PC-9 (cell line): ENCODE measurements around the gene AKTIP. TPM values are rescaled to one million over a fixed set of nuclear protein-coding genes. Genes with fewer than 3 reads are reported as not detected.

ENCODE experiments used
- BruUV-seq: library from RNA; stranded (reverse); fragments of 400-500 nt; replicated peaks from 2 replicates; lab custom pipeline; 2021; lab: Mats Ljungman, UMichigan
- CTCF ChIA-PET: fragments of 300-600 bp; sonication (Branson Sonifier 250); formaldehyde crosslinking; loops from one replicate; lab custom pipeline; 2022; ENCODE audit warnings: antibody characterized with exemption; lab: Charles Lee
- POLR2A ChIA-PET: fragments of 300-600 bp; sonication (Branson Sonifier 250); formaldehyde crosslinking; loops from one replicate; lab custom pipeline; 2022; ENCODE audit warnings: antibody characterized with exemption; ENCODE audit not compliant: unreplicated experiment; lab: Charles Lee
- DNase-seq, 2 experiments: peaks; one replicate each; pipeline versions ENCODE4 v3.0.0 to v3.0.0-alpha.2; 2015 to 2022; ENCODE audit warnings: mixed read lengths in 1 of 2
- H2AFZ ChIP-seq: fragments of 200-600 bp; sonication (generic); 2 replicates; pipeline ENCODE4 v1.8.1; 2017; ENCODE audit warnings: antibody characterized with exemption
- H3F3A ChIP-seq: fragments of 200-600 bp; sonication (generic); 2 replicates; pipeline ENCODE4 v1.8.1; 2017; ENCODE audit warnings: antibody characterized with exemption, mild to moderate bottlenecking, low read depth; ENCODE audit not compliant: insufficient read depth
- H3K27ac ChIP-seq: fragments of 200-600 bp; sonication (generic); 2 replicates; pipeline ENCODE4 v1.6.1; 2016; ENCODE audit warnings: mixed run types
- H3K27me3 ChIP-seq: fragments of 200-600 bp; sonication (generic); 2 replicates; pipeline ENCODE4 v1.6.1; 2016; ENCODE audit warnings: low read depth, mixed run types; ENCODE audit not compliant: insufficient read depth
- H3K36me3 ChIP-seq: fragments of 200-600 bp; sonication (generic); 2 replicates; pipeline ENCODE4 v1.6.1; 2016; ENCODE audit warnings: low read depth, mixed run types
- H3K4me1 ChIP-seq: fragments of 200-600 bp; sonication (generic); replicated peaks from 2 replicates; pipeline ENCODE4 v1.6.1; 2016; ENCODE audit warnings: mixed run types; ENCODE audit not compliant: insufficient read depth
- H3K4me2 ChIP-seq: fragments of 200-600 bp; sonication (generic); 2 replicates; pipeline ENCODE4 v1.6.1; 2017; ENCODE audit warnings: mixed run types
- H3K4me3 ChIP-seq: fragments of 200-600 bp; sonication (generic); 2 replicates; pipeline ENCODE4 v1.6.1; 2016; ENCODE audit warnings: mixed run types
- H3K79me2 ChIP-seq: fragments of 200-600 bp; sonication (generic); 2 replicates; pipeline ENCODE4 v1.6.1; 2017; ENCODE audit warnings: low read depth, mixed run types
- H3K9me2 ChIP-seq: fragments of 200-600 bp; sonication (generic); 2 replicates; pipeline ENCODE4 v1.8.1; 2017; ENCODE audit warnings: mild to moderate bottlenecking; ENCODE audit not compliant: insufficient read depth
- H3K9me3 ChIP-seq: fragments of 200-600 bp; sonication (generic); 2 replicates; pipeline ENCODE4 v1.8.1; 2016; ENCODE audit warnings: low read depth; ENCODE audit not compliant: insufficient read depth
- H4K20me1 ChIP-seq: fragments of 200-600 bp; sonication (generic); 2 replicates; pipeline ENCODE4 v1.8.1; 2017; ENCODE audit not compliant: insufficient read depth
- EZH2 ChIP-seq: fragments of 200-600 bp; sonication (generic); IDR thresholded peaks from 2 replicates; pipeline ENCODE4 v1.8.0; 2017; ENCODE audit warnings: antibody characterized with exemption, low read depth
- intact Hi-C: fragments of 100-400 bp; cut with micrococcal nuclease; formaldehyde crosslinking; loops from one replicate; pipeline ENCODE4 v1.10.0; 2022; ENCODE audit not compliant: unreplicated experiment
- total RNA-seq: library from RNA; stranded (reverse); gene quantifications from 2 replicates; pipeline ENCODE4 v1.2.3, GENCODE V29; 2021
- TF ChIP-seq, protein P1 (sequence below): fragments of 200-600 bp; sonication (generic); conservative IDR thresholded peaks from 2 replicates; pipeline ENCODE4 v1.6.1; 2017; ENCODE audit warnings: mixed run types, antibody characterized with exemption, mild to moderate bottlenecking, moderate library complexity

The AKTIP gene
- total RNA-seq, 1 experiment from 2014 or later: 33.0 TPM

DNA sequence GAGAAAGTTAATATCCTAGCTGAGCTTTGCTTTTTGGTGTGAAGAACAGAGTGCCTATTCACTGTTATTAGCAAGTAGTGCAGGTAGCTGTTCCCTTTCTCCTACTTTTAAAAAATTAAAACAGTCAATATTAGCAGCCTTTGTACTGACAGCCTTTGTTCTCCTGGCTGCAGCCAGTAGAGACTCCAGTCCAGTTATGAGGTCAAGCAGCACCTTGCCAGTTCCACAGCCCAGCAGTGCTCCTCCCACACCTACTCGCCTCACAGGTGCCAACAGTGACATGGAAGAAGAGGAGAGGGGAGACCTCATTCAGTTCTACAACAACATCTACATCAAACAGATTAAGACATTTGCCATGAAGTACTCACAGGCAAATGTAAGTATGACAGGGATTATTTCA, 22.6 kb downstream of the AKTIP start:
- CTCF ChIA-PET: no interaction called here
- H3K4me1 ChIP-seq: no peaks in the 10 kb centered on the region
- POLR2A ChIA-PET: no interaction called here
- H3K9me2 ChIP-seq: no peaks in the 10 kb centered on the region
- H3K27me3 ChIP-seq: no peaks in the 10 kb centered on the region
- no peaks in the 10 kb centered on the region for H3F3A ChIP-seq
- H3K27ac ChIP-seq: no peak overlapping the region
- H2AFZ ChIP-seq: no peak overlapping the region
- H3K4me2 ChIP-seq: no peak overlapping the region
- intact Hi-C loops: no loop called here
- no peak for DNase-seq
- no peaks in the 10 kb centered on the region for H4K20me1 ChIP-seq
- TF ChIP-seq, protein P1, sequence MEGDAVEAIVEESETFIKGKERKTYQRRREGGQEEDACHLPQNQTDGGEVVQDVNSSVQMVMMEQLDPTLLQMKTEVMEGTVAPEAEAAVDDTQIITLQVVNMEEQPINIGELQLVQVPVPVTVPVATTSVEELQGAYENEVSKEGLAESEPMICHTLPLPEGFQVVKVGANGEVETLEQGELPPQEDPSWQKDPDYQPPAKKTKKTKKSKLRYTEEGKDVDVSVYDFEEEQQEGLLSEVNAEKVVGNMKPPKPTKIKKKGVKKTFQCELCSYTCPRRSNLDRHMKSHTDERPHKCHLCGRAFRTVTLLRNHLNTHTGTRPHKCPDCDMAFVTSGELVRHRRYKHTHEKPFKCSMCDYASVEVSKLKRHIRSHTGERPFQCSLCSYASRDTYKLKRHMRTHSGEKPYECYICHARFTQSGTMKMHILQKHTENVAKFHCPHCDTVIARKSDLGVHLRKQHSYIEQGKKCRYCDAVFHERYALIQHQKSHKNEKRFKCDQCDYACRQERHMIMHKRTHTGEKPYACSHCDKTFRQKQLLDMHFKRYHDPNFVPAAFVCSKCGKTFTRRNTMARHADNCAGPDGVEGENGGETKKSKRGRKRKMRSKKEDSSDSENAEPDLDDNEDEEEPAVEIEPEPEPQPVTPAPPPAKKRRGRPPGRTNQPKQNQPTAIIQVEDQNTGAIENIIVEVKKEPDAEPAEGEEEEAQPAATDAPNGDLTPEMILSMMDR: no peak
- no peak for TF ChIP-seq EZH2
- no peaks in the 10 kb centered on the region for H3K79me2 ChIP-seq
- BruUV-seq: no TSS peak
- H3K4me3 ChIP-seq: no peak overlapping the region
- peaks cover 10% of the 10 kb centered on the region; the same call in 1 of the 2 replicates for H3K36me3 ChIP-seq
- no peaks in the 10 kb centered on the region for H3K9me3 ChIP-seq

GRCh38 chr16:53478965-53479364, 24.0 kb downstream of the AKTIP start:
- no peak for DNase-seq
- Histone ChIP-seq H3K27ac (no peak overlapping the region), H4K20me1 (no peaks in the 10 kb centered on the region), H3K79me2 (no peaks in the 10 kb centered on the region), H3K4me3 (no peak overlapping the region), H3K4me1 (no peaks in the 10 kb centered on the region), H3K4me2 (no peak overlapping the region), H3K27me3 (no peaks in the 10 kb centered on the region), H3F3A (no peaks in the 10 kb centered on the region), H2AFZ (no peak overlapping the region), H3K9me2 (no peaks in the 10 kb centered on the region), H3K36me3 (peaks cover 10% of the 10 kb centered on the region; the same call in 1 of the 2 replicates), H3K9me3 (no peaks in the 10 kb centered on the region)
- CTCF ChIA-PET: no interaction called here
- BruUV-seq: no TSS peak
- intact Hi-C loops: no loop called here
- POLR2A ChIA-PET: no interaction called here
- TF ChIP-seq, protein P1: no peak
- TF ChIP-seq EZH2: no peak

DNA sequence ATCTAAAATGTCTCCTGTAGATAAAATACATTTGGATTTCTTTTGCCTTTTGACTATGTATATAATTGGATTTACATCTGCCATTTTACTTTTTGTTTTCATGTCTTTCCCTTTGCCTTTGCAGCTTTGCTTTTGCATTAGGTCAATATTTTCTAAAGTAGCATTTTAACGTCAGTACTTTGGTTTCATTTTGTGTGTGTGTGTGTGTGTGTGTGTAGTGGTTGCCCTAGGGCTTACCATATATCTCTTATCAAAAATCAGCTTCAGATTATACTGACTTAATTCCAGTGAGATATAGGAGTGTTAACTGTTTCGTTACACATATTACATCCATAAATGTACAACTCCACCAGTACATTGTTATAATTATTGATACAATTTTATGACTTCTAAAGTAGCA, 26.1 kb downstream of the AKTIP start:
- Histone ChIP-seq H3K4me3 (no peak overlapping the region), H2AFZ (no peak overlapping the region), H3K79me2 (no peaks in the 10 kb centered on the region), H3K27ac (no peak overlapping the region), H3K9me2 (no peaks in the 10 kb centered on the region), H3K9me3 (no peaks in the 10 kb centered on the region), H3K4me2 (no peak overlapping the region), H3K4me1 (no peaks in the 10 kb centered on the region), H4K20me1 (no peaks in the 10 kb centered on the region), H3F3A (no peaks in the 10 kb centered on the region), H3K36me3 (peaks cover 16% of the 10 kb centered on the region; the same call in 1 of the 2 replicates), H3K27me3 (no peaks in the 10 kb centered on the region)
- POLR2A ChIA-PET: no interaction called here
- CTCF ChIA-PET: no interaction called here
- TF ChIP-seq, protein P1: no peak
- no peak for TF ChIP-seq EZH2
- BruUV-seq: no TSS peak
- no peak for DNase-seq
- intact Hi-C loops: no loop called here
